GM10248 (cell line): Measurements from ENCODE around the gene AFTPH.

Experiments used
- CTCF ChIA-PET: fragments of 300-600 bp; sonication (Branson Sonifier 250); formaldehyde crosslinking; extraction: SDS; loops from one replicate; lab custom pipeline; 2021; ENCODE audit warnings: antibody characterized with exemption; lab: Yijun Ruan, JAX
- POLR2A ChIA-PET: fragments of 350-650 bp; sonication (Branson Sonifier 250); formaldehyde crosslinking; extraction: SDS; loops from one replicate; lab custom pipeline; 2020; ENCODE audit warnings: antibody characterized with exemption; lab: Yijun Ruan, JAX
- DNase-seq: peaks from one replicate; pipeline ENCODE4 v3.0.0; 2012; ENCODE audit errors: extremely low spot score
- CTCF ChIP-seq: IDR thresholded peaks from 2 replicates; pipeline ENCODE4 v1.5.1; 2012; ENCODE audit warnings: mild to moderate bottlenecking, low read depth; ENCODE audit errors: extremely low read depth, missing control alignments, control extremely low read depth

AFTPH gene

GRCh38 chr2:64586883-64587481, 62.9 kb downstream of the AFTPH start:
- DNase-seq, result peak; percentile 37
- TF ChIP-seq CTCF, result peak; percentile 55
- CTCF ChIA-PET, result interaction anchor here (0.7 to 4.8 kb wide), 45 partner anchors 9 to 455 kb away, joined by 3 to 61 read pairs (median 4); partner anchors contain the start of gene AFTPH
- POLR2A ChIA-PET, result interaction anchor here (1.0 kb wide), 1 partner anchor 20 kb away, joined by 4 read pairs; no protein-coding TSS in a partner anchor

GRCh38 chr2:64587561-64587960, 63.4 kb downstream of the AFTPH start:
- DNase-seq, result no peak
- ChIA-PET POLR2A (interaction anchor here (1.0 kb wide), 1 partner anchor 20 kb away, joined by 4 read pairs; no protein-coding TSS in a partner anchor), CTCF (interaction anchor here (0.7 to 4.8 kb wide), 40 partner anchors 8 to 454 kb away, joined by 3 to 61 read pairs (median 4); partner anchors contain the start of gene AFTPH)
- no peak for TF ChIP-seq CTCF

GRCh38 chr2:64591188-64591587, 67.1 kb downstream of the AFTPH start:
- ChIA-PET POLR2A (no interaction called here), CTCF (interaction anchor here (1.4 to 10.5 kb wide), 5 partner anchors 9 to 282 kb away, joined by 3 to 81 read pairs (median 4); no protein-coding TSS in a partner anchor)
- no peak for DNase-seq
- no peak for TF ChIP-seq CTCF

GRCh38 chr2:64593035-64593655, 69.0 kb downstream of the AFTPH start:
- TF ChIP-seq CTCF, result no peak
- POLR2A ChIA-PET, result no interaction called here
- CTCF ChIA-PET, result interaction anchor here (1.1 to 10.5 kb wide), 3 partner anchors 11 to 18 kb away, joined by 3 to 81 read pairs (median 22); no protein-coding TSS in a partner anchor
- DNase-seq, result no peak

- ChIA-PET CTCF (interaction anchor here (0.7 to 10.5 kb wide), 9 partner anchors 8 to 273 kb away, joined by 3 to 81 read pairs (median 4); partner anchors contain the start of gene AFTPH), POLR2A (interaction anchor here (0.6 kb wide), 4 partner anchors 48 to 705 kb away, joined by 3 to 5 read pairs (median 4); no protein-coding TSS in a partner anchor)
- no peak for DNase-seq
- no peak for TF ChIP-seq CTCF
Observed at GRCh38 chr2:64594226-64594989, 70.3 kb downstream of the AFTPH start.
